A549 treated with AZD9567 at 1 μM for 4 hours (cell line): Measurements from ENCODE around the gene TMEM252. TPM values are rescaled to one million over a fixed set of nuclear protein-coding genes. Genes with fewer than 3 reads are reported as not detected.

ENCODE experiments used
- total RNA-seq: library from RNA; stranded (reverse); fragments of 200-300 nt; extraction: Qiagen RNA extraction; gene quantifications from 5 replicates; pipeline ENCODE4 v1.2.3, GENCODE V29; 2022; ENCODE audit not compliant: insufficient read depth

The TMEM252 gene, protein sequence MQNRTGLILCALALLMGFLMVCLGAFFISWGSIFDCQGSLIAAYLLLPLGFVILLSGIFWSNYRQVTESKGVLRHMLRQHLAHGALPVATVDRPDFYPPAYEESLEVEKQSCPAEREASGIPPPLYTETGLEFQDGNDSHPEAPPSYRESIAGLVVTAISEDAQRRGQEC
- total RNA-seq = not detected in 5 replicates

DNA sequence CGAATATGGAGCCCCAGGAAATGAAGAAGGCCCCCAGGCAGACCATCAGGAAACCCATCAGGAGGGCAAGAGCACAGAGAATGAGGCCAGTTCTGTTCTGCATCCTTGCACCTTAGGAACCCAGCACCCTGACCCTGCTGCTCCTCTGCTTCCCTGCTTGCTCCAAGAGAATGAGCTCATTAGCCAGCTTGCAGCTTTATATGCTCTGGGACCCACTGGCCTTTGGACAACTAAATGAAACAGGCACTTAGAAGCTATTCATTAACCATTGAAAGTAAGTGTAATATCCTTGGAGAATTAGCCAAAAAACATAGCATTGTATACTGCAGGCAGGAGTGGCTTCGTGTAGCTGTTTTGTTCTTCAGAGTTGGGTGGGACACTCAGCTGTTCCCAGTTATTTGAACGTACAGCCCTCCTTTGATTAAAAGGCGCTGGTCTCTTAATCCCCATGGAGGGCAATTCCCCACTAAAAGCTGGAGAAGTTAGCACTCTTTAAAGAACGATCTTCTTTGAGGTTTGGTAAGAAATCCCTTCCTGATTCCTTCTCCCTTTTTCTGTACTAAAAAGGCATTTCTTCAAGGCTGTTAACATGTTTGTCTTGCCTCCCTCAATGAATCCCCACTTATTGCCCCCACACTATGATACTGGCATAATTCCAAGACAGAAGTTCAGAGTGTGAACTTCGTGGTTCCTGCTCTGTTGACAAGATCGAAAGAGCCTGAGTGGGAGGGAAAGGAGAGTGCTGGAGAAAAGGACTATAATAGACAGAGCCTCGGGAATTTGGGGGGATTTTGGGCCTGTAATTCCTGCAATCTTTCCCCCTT, at the start of gene TMEM252:
Gene TMEM252 (minus strand): TSS at position 172 of the 824 bp plus-strand sequence. CDS start 69 bp downstream, at position 103.

Other genes with a start within 250 kb of the TMEM252 start
- 0.07 to 0.13 TPM (median 0.09 TPM) in 3 of 5 replicates, not detected in the others for gene FOXD4L3, start 238.0 kb downstream of the TMEM252 start, total RNA-seq
- not detected in 5 replicates for gene PGM5, start 184.3 kb downstream of the TMEM252 start, total RNA-seq
- 0.02 TPM in 1 of 5 replicates, not detected in the others for gene PIP5K1B, start 164.4 kb upstream of the TMEM252 start, total RNA-seq